Liver (tissue), 9 donors: ENCODE data around the gene OR51F1. TPM values are rescaled to one million over a fixed set of nuclear protein-coding genes. Genes with fewer than 3 reads are reported as not detected.

Experiments used
- DNase-seq: peaks from one replicate; pipeline ENCODE4 v3.0.0-alpha.2; 2017; ENCODE audit warnings: low spot score
- H3K27ac ChIP-seq, 2 donors: one replicate each; pipeline ENCODE4 v1.7.0; 2013; ENCODE audit warnings: inconsistent platforms in 2 of 2, low read length in 2 of 2, control low read depth in 1 of 2, low read depth in 1 of 2, mild to moderate bottlenecking in 1 of 2
- H3K27me3 ChIP-seq, 4 donors: one replicate each; pipeline versions ENCODE4 v1.6.1 to v1.7.0; 2013; ENCODE audit warnings: low read length in 3 of 4, inconsistent platforms in 1 of 4, mild to moderate bottlenecking in 1 of 4, moderate library complexity in 1 of 4; ENCODE audit not compliant: control insufficient read depth in 4 of 4, insufficient read depth in 4 of 4
- H3K36me3 ChIP-seq, 4 donors: one replicate each; pipeline versions ENCODE4 v1.6.1 to v1.7.0; 2013; ENCODE audit warnings: low read length in 3 of 4, mild to moderate bottlenecking in 3 of 4, low read depth in 1 of 4, moderate library complexity in 1 of 4; ENCODE audit not compliant: control insufficient read depth in 4 of 4, insufficient read depth in 3 of 4
- H3K4me1 ChIP-seq, 4 donors: one replicate each; pipeline versions ENCODE4 v1.6.1 to v1.7.0; 2013; ENCODE audit warnings: low read length in 3 of 4, mild to moderate bottlenecking in 3 of 4, moderate library complexity in 1 of 4; ENCODE audit not compliant: control insufficient read depth in 4 of 4, insufficient read depth in 4 of 4
- H3K4me3 ChIP-seq, 3 donors: one replicate each; pipeline versions ENCODE4 v1.6.1 to v1.7.0; 2013; ENCODE audit warnings: low read length in 3 of 3, control low read depth in 1 of 3, low read depth in 1 of 3, mild to moderate bottlenecking in 1 of 3
- H3K9ac ChIP-seq, 2 donors: one replicate each; pipeline ENCODE4 v1.7.0; 2013; ENCODE audit warnings: low read length in 2 of 2, mild to moderate bottlenecking in 2 of 2, moderate library complexity in 2 of 2, control low read depth in 1 of 2, low read depth in 1 of 2
- H3K9me3 ChIP-seq, 4 donors: one replicate each; pipeline versions ENCODE4 v1.6.1 to v1.7.0; 2013; ENCODE audit warnings: low read length in 3 of 4; ENCODE audit not compliant: control insufficient read depth in 4 of 4
- ATF3 ChIP-seq: IDR thresholded peaks from 2 replicates; pipeline ENCODE4 v1.6.1; 2016; ENCODE audit warnings: antibody characterized with exemption
- EGR1 ChIP-seq, 2 donors: IDR thresholded peaks; 2 replicates each; pipeline ENCODE4 v1.6.1; 2016 to 2018; ENCODE audit warnings: antibody characterized with exemption in 2 of 2, low read depth in 2 of 2
- FOXA1 ChIP-seq: IDR thresholded peaks from 2 replicates; pipeline ENCODE4 v1.6.1; 2016; ENCODE audit warnings: antibody characterized with exemption
- FOXA2 ChIP-seq: IDR thresholded peaks from 2 replicates; pipeline ENCODE4 v1.6.1; 2016; ENCODE audit warnings: antibody characterized with exemption
- GABPA ChIP-seq, 2 donors: IDR thresholded peaks in 1 of 2; conservative IDR thresholded peaks in 1 of 2; 2 replicates each; pipeline ENCODE4 v1.6.1; 2016; ENCODE audit warnings: antibody characterized with exemption in 2 of 2, mild to moderate bottlenecking in 1 of 2, moderate library complexity in 1 of 2
- HNF4A ChIP-seq, 2 donors: conservative IDR thresholded peaks; 2 replicates each; pipeline ENCODE4 v1.6.1; 2016; ENCODE audit warnings: antibody characterized with exemption in 2 of 2, mild to moderate bottlenecking in 2 of 2
- HNF4G ChIP-seq: IDR thresholded peaks from 2 replicates; pipeline ENCODE4 v1.6.1; 2016; ENCODE audit warnings: antibody characterized with exemption
- JUND ChIP-seq, 2 donors: IDR thresholded peaks; 2 replicates each; pipeline ENCODE4 v1.6.1; 2016; ENCODE audit warnings: antibody characterized with exemption in 2 of 2
- MAX ChIP-seq: IDR thresholded peaks from 2 replicates; pipeline ENCODE4 v1.6.1; 2016; ENCODE audit warnings: antibody characterized with exemption
- NR2F2 ChIP-seq: IDR thresholded peaks from 2 replicates; pipeline ENCODE4 v1.6.1; 2016; ENCODE audit warnings: antibody characterized with exemption
- RAD21 ChIP-seq, 2 donors: IDR thresholded peaks; 2 replicates each; pipeline ENCODE4 v1.6.1; 2016; ENCODE audit warnings: antibody characterized with exemption in 2 of 2, mild to moderate bottlenecking in 2 of 2
- REST ChIP-seq: IDR thresholded peaks from 2 replicates; pipeline ENCODE4 v1.6.1; 2016; ENCODE audit warnings: antibody characterized with exemption, mild to moderate bottlenecking
- RXRA ChIP-seq, 2 donors: IDR thresholded peaks; 2 replicates each; pipeline ENCODE4 v1.6.1; 2017 to 2018; ENCODE audit warnings: antibody characterized with exemption in 2 of 2, mild to moderate bottlenecking in 1 of 2
- SP1 ChIP-seq: IDR thresholded peaks from 2 replicates; pipeline ENCODE4 v1.6.1; 2018; ENCODE audit warnings: antibody characterized with exemption, mild to moderate bottlenecking
- TAF1 ChIP-seq: conservative IDR thresholded peaks from 2 replicates; pipeline ENCODE4 v1.6.1; 2016; ENCODE audit warnings: antibody characterized with exemption, mild to moderate bottlenecking
- YY1 ChIP-seq: IDR thresholded peaks from 2 replicates; pipeline ENCODE4 v1.6.1; 2016; ENCODE audit warnings: antibody characterized with exemption, mild to moderate bottlenecking
- ZBTB33 ChIP-seq: IDR thresholded peaks from 2 replicates; pipeline ENCODE4 v1.6.1; 2016; ENCODE audit warnings: antibody characterized with exemption
- WGBS: extraction: QIAGEN DNeasy Blood & Tissue Kit; methylation state at CpG from one replicate; pipeline ENCODE4 v1.1.7; 2013; 5-methylcytosine and 5-hydroxymethylcytosine counted together
- polyA plus RNA-seq, 2 donors: library from polyadenylated mRNA; stranded (reverse) in 1 of 2; unstranded in 1 of 2; fragments of 200-250 nt in 1 of 2; fragments of >200 nt in 1 of 2; fragmentation: Nextera tagmentation in 1 of 2; extraction: Ambion mirVana in 1 of 2; gene quantifications; one replicate each; pipeline versions ENCODE4 v1.2.1 to v1.2.3, GENCODE V29; 2013 to 2015
- total RNA-seq, 2 donors: library from RNA; depleted of rRNA; stranded (reverse); fragments of >200 nt; gene quantifications; one replicate each; pipeline ENCODE4 v1.2.3, GENCODE V29; 2014
- donor health status: healthy.
- donor health status: healthy.
- donor health status: healthy.
- donor health status: healthy.
- donor health status: healthy.

Gene OR51F1
- total and polyA plus RNA-seq, 4 donors: not detected

GRCh38 chr11:4797206-4797605 lies 27.5 kb upstream of the OR51F1 start:
- H3K4me3 ChIP-seq: no peak overlapping the region
- 31% methylated on average over 2 of the region's 2 CpGs for WGBS
- TF ChIP-seq EGR1 (IDR thresholded peaks at IDR 0.05; ENCODE audit: low read depth in 2 of 2): no peak
- no peak for TF ChIP-seq YY1
- TF ChIP-seq NR2F2: no peak
- TF ChIP-seq FOXA2: no peak
- no peak for TF ChIP-seq SP1
- TF ChIP-seq ATF3: no peak
- no peak for TF ChIP-seq MAX
- no peak for TF ChIP-seq HNF4G
- TF ChIP-seq HNF4A (conservative IDR thresholded peaks at IDR 0.05): no peak

GRCh38 chr11:4782454-4782853 lies 12.7 kb upstream of the OR51F1 start:
- Histone ChIP-seq H3K4me3 (no peak overlapping the region), H3K9ac (no peak overlapping the region), H3K9me3 (no peaks in the 10 kb centered on the region), H3K4me1 (no peaks in the 10 kb centered on the region), H3K36me3 (no peaks in the 10 kb centered on the region), H3K27me3 (no peaks in the 10 kb centered on the region), H3K27ac (no peak overlapping the region)
- TF ChIP-seq YY1 (no peak), RXRA (IDR thresholded peaks at IDR 0.05) (no peak), ATF3 (no peak), FOXA1 (no peak), REST (no peak), FOXA2 (no peak), MAX (no peak), TAF1 (no peak), RAD21 (IDR thresholded peaks at IDR 0.05) (no peak), GABPA (IDR thresholded peaks at IDR 0.05 in 1 of 2, conservative IDR thresholded peaks at IDR 0.05 in 1 of 2) (no peak), NR2F2 (no peak), ZBTB33 (no peak), SP1 (no peak), HNF4A (conservative IDR thresholded peaks at IDR 0.05) (no peak), HNF4G (no peak), JUND (IDR thresholded peaks at IDR 0.05) (no peak)
- no peak for DNase-seq
- 54% methylated on average over 1 of the region's 1 CpG for WGBS

More at GRCh38 chr11:4797206-4797605, 27.5 kb upstream of the OR51F1 start:
- Histone ChIP-seq H3K9me3 (peaks cover 0 to 5% (median 0%) of the 10 kb centered on the region in 4 donors), H3K36me3 (no peaks in the 10 kb centered on the region), H3K27me3 (no peaks in the 10 kb centered on the region), H3K4me1 (no peaks in the 10 kb centered on the region), H3K27ac (no peak overlapping the region), H3K9ac (no peak overlapping the region)
- DNase-seq: no peak
